DMS79 (cell line): ENCODE measurements around the gene ATAD3B.
"Not testable (repeated sequence)": the region's sequence is repeated elsewhere in the genome, so short reads cannot be mapped to it uniquely, and the experiment has no call there.

Experiments used
- DNase-seq: peaks from one replicate; lab custom pipeline; 2025; lab: John Stamatoyannopoulos, UW

Gene ATAD3B

DNA sequence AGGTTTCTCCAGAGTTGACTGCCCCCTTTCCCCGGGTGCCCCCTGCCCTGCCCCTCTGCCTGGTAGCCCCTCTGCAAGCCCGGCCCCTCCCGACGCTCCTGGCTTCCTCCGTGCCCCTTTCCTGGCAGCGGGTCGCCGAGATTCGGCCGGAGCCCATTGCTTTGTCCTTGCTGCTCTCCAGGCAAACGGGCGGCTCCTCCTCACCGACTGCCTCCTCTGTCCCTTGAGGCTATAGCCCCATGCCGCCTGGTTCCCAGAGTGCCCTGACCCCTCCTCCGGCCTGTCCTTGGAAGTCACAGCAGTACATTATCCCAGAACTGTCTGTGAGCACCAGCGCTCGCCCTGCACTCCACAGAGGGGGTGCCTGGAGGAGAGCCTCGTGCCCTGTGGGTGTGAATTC is 42.1 kb downstream of the ATAD3B start:
- DNase-seq, result not testable (repeated sequence)

DNA sequence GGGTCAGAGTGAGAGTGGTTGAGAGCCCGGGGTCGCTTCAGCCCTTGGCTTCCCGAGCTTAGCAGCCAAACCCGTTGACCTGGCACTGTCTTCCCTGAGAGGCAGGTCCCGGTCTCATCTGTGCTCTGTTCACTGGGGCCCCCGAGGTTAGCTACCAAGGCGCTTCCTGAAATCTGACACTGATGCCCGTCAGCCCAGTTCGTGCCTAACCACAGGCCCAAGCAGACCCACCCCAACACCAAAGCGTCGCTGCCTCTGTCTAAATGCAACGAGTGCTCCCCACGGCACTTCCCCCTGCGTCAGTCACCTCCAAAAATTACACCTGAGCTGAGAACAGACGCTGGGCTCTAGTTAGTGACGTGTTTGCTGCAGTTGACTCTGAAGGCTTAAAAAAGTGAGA is 42.8 kb downstream of the ATAD3B start:
- not testable (repeated sequence) for DNase-seq

DNA sequence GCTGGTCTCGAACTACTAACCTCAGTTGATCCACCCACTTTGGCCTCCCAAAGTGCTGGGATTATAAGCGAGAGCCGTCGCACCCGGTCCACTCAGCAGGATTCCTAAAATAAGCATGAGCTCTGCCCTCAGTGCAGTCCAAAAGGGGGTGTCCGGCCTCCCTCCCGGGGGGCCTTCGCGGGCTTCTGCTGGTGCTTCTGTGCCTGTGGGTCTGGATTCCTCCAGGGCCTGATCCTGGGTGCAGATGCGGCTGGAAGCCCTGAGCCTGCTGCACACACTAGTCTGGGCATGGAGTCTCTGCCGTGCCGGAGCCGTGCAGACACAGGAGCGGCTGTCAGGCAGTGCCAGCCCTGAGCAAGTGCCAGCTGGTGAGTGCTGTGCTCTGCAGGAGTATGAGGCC is 45.4 kb downstream of the ATAD3B start:
- not testable (repeated sequence) for DNase-seq

DNA sequence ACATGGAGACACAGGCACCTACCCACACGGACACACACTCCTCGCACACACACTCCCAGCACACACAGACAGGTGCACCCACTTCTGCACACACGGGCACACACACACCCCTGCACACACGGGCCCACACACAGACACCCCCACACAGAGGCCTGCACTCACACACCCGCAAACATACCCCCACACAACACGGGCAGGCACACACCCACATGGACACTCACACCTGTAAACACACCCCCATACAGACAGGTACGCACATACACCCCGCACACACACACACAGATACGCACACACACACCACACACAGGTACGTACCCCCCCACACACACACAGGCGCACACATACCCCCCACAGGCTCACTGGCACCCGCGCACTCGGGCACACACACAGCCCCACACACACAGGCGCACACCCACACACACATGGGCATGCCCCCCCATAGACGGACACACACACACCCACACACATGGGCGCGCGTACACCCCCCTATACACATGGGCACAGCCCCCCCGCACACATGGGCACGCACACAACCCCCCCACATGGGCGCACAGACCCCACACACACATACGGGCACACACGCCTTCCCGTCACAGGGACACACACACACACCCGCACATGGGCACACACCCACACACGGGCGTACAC is 46.5 kb downstream of the ATAD3B start:
- no peak for DNase-seq

DNA sequence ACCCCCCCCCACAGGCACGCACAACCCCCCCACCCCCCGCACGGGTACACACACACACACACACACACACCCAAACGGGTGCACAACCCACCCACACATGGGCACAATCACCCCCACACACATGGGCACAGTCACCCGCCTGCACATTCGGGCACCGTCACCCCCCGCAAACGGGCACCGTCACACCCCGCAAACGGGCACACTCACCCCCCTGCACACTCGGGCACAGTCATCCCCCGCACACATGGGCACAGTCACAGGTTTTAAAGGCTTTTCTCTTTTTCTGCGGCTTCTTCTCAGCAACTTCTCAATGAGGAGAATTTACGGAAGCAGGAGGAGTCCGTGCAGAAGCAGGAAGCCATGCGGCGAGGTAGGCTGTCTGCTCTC is 47.0 kb downstream of the ATAD3B start:
- not testable (repeated sequence) for DNase-seq

DNA sequence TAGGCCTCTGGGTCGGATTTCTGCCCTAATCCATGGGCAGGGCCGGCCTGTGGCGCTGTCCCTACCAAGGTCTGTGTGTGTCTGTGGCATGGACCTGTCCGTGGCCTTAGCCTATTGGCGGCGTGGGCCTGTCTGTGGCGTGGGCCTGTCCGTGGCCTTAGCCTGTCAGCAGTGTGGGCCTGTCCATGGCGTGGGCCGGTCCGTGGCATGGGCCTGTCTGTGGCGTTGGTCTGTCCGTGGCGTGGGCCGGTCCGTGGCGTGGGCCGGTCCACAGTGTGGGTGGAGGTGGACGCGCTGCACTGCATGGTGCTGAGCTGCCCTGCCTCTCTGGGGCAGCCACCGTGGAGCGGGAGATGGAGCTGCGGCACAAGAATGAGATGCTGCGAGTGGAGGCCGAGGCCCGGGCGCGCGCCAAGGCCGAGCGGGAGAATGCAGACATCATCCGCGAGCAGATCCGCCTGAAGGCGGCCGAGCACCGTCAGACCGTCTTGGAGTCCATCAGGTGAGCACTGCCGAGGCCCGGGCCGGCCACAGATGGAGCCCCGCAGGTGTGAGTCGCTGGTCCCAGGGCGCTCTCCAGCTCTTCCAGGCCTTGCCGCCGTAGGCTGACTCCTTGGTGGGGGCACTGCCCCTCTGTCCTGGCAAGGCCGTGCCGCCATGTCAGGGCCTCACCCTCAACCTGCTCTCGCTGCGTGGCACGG is 48.4 kb downstream of the ATAD3B start:
- DNase-seq, result not testable (repeated sequence)

DNA sequence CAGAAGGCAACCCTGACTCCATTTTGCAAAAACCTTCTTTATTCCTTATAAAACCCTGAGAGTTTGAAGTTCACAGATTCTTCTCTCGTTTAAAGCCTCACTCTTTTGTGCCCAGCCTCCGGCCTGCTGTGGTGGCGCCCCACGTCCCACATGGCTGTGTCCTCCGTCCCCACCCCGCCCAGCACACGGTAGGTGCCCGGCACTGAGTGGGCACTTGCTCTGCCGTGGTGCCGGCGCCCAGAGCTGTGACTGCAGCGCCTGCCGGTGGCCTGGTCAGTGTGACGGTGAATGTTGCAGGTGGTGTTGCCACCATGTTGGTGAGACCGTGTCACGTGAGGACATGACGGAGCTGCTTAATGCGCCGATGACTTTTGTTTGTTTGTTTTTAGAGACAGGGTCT is 49.8 kb downstream of the ATAD3B start:
- DNase-seq, result no peak

DNA sequence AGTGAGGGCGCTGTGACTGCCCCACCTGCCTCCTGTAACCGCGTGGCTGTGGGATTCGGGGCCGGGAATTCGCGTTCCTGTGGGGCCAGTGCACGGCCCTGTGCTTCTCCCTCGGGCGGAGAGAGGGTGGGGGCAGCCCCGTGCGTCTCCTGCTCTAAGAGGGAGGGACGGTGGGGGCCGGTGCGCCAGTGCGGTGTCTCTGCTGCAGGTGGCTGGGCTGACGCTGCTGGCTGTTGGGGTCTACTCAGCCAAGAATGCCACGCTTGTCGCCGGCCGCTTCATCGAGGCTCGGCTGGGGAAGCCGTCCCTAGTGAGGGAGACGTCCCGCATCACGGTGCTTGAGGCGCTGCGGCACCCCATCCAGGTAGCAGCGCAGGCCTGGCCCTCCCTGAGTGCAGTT is 51.0 kb downstream of the ATAD3B start:
- not testable (repeated sequence) for DNase-seq

DNA sequence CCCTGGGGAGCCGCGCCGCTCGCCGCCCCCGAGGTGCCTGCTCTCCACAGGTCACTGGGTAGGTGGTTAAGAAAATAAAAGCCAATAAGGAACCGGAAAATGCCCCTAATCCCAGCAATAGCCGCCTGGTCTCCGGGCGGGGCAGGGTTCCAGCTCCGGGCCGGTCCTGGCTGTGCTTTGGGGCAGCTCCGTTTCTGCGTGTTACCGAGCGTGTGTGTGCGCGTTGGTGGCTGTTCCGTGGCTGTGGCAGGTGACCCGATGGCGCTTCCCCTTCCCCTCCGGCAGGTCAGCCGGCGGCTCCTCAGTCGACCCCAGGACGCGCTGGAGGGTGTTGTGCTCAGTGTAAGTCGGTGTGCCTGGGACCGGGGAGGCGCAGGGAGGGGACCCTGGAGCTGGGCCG is 51.7 kb downstream of the ATAD3B start:
- DNase-seq, result not testable (repeated sequence)

DNA sequence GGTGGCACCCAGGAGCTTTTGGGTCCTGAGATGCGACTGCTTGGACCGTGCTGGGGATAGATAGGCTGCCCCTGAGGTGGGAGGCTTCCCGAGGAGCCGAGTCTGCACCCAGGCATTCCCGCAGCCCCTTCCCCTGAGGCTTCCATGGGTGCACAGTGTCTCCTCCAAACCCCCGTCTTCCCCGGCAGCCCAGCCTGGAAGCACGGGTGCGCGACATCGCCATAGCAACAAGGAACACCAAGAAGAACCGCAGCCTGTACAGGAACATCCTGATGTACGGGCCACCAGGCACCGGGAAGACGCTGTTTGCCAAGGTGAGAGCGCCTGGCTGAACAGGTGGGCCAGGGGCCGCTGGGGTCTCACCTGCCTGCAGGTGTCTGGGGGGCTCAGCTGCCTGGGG is 52.1 kb downstream of the ATAD3B start:
- DNase-seq, result not testable (repeated sequence)

DNA sequence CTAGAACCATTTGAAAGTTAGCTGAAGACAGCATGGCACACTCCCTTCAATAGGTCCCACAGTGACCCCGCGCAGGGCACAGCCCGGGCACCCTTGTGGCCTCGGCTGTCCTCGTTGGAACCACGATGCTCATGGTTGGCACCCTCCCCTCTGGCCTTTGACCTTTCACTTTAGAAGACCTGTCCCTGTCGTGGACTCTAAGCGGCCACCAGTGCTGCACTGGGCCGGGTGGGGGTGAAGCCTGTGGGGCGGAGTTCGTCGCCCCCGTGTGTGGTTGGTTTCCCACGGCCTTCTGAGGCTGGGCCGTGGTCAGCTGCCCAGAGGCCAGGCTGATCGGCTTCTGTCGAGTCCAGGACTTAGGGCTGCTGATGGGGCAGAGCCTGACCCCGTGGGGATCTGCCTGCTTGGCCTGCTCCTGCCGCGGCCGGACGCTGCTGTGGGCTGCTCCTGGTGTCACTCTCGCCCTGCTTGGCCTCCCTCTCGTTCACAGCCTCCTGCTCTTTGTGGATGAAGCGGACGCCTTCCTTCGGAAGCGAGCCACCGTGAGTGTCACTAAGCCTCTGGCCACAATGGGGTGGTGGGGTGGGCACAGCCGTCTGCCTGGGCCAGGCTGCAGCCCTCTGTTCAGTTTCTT is 53.3 kb downstream of the ATAD3B start:
- not testable (repeated sequence) for DNase-seq

DNA sequence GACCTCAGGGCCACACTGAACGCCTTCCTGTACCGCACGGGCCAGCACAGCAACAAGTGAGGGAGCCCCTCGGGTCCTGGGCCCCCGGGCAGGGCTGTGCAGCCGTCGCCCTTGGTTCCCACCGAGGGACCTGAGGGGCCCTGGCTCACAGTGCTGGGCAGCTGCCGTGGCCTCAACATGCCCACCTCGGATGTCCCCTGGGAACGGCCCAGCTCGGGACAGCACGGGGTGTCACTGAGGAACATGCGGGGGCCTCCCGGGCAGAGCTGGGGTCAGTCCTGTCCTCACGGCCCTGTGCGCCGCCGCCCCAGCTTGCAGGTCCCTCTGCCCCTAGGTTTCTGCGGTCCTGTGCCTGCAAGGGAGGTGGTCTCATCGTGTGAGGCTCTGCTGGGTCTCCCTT is 54.9 kb downstream of the ATAD3B start:
- DNase-seq, result not testable (repeated sequence)

DNA sequence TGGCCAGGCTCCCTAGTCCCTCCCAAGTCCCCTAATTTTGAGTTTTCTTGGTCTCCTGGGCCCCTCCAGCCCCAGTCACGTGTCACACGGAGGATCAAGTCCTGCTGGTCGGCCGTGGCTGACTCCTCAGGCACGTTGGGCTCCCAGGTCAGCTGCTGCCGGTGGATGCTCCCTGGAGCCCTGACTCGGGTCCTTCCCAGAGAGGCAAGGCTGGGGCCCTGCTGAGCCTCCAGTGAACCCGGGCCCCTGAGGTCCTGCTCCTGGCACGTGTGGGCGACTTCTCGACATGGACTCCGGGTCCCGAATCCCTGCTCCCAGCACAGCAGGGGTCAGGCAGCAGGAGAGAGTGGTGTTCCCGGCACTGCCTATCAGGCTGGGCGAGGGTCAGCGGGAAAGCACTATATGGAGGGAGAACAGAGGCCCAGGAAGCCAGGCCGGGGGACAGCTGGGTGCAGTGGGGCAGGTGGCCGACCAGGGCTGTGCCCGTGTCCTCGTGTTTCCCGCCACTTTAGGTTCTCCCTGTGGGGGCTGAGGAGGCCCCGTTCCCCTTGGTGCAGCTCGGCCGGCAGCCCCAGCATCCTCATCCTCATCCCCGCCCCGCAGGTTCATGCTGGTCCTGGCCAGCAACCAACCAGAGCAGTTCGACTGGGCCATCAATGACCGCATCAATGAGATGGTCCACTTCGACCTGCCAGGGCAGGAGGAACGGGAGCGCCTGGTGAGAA is 55.7 kb downstream of the ATAD3B start:
- no peak for DNase-seq

DNA sequence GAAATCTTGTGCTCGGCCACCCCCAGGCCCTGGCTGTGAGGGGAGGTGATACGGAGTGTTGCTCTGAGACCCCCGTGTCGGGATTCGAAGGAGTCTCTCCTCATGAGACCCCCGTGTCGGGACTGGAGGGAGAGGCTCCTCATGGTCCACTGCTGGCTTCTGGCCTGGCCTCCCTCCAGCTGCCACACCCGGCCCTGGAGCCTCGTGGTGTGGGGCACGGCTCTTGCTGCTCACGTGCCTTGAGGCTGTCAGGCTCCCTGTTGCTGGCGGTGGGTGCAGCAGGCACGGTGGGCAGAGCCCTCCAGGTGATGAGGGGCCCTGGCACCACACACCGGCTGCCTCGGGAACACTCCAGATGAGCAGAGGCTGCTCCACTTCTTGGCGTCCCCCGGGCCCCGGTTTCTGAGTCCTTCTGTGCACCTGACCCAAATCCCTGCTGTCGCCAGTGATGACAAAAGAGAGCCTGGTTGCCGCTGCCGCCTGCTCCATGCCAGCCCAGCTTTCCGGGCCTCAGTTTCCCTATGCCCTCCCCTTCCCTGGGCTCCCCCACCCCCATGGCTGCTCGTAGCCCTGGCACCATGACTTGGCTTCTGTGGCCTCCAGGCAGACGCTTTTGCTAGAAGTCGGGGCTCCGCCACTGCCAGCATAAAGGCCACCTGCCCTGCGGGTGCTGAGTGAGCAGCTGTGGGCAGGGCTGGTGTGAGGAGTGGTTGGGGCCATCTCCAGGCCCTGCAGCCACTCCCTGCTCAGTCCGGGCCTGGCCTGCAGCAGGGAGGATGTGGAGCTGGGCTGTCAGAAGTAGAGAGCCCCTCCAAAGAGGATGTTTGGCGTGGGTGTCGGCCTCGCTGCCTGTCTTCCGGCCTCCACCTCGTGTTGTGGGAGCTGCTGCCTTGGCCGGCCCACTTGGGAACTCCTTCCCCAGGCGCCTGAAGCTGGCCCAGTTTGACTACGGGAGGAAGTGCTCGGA is 57.0 kb downstream of the ATAD3B start:
- no peak for DNase-seq

DNA sequence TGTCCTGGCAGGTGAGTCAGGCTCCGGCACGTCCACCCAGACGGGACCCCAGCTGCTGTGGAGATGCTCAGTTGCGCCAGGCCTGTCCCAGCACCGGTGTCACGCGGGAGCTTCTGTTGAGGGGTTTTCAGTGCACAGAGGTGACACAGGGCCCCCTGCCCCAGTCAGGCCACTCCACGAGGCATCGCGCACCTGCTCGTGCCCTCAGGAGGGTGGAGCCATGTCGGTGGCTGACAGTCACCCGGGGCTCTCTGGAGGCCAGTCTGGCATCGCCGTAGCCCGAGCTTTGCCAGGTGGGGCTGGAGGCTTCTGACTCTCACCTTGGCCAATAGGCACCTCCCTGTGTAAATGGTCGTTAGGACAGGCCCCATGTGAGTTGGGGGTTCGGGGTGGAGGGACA is 57.8 kb downstream of the ATAD3B start:
- DNase-seq, result no peak

DNA sequence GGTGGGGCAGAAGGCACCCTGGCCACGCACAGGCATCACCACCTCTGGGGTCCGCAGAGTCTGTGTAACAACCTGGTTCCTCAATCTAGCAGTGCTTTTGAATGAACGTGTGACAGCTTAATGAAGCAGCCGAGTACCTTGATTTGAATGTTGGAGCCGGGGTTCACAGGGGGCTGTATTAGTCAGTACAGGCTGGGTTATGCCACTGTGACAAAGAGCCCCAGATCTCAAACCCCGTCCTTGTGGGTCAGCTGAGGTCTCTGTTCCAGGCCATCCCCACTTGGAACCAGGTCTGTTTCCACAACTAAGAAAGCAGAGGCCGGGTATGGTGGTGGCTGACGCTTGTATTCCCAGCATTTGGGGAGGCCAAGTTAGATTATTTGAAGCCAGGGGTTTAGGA is 58.4 kb downstream of the ATAD3B start:
- DNase-seq, result no peak

DNA sequence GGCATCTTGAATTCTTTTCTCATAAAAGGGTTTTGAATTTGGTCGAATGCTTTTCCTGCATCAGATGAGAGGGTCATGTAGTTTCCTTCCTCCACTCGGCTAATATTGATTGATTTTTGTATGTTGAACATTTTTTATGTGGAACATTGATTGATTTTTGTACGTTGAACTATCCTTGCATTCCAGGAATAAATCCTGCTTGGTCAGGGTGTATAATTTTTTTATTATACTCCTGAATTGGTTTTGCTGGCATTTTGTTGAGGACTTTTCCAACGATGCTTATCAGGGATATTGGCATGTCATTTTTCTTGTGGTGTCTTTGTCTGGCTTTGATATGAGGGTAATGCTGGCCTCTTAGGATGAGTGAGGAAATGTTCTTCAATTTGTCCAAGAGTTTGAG is 60.4 kb downstream of the ATAD3B start:
- DNase-seq, result no peak

DNA sequence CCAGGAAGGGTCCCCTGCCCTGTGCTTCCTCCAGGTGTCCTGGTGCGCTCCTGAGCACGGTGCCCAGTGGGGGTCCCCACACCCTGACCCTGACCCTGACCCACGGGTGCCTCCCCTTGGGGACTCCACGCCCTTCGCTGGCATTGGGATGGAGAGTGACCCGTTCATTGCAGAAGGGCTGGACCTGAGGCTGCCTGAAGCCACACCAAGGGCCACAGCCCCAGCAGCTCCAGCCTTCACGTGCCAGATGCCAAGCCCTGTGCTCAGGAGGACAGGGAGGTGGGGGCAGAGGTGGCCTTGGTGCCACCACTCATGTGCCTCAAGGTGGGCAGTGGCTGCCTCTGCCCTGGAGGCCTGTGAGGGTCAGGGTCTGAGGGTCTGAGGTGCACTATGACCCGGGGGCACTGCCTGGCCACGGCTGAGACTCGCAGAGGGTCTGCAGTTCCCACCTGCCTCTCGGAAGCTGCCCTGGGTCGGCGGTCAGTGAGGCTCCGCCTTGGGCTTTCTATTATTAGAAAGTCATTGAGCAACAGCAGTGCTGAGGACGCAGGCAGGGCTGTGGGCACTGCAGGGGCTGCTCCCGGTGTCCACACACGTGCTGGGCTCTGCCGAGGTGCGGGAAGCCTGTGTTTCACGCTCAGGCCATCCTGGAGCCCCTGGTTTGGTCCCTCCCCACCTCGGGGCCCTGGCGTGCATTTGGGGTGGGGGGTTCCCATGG is 61.8 kb downstream of the ATAD3B start:
- not testable (repeated sequence) for DNase-seq

DNA sequence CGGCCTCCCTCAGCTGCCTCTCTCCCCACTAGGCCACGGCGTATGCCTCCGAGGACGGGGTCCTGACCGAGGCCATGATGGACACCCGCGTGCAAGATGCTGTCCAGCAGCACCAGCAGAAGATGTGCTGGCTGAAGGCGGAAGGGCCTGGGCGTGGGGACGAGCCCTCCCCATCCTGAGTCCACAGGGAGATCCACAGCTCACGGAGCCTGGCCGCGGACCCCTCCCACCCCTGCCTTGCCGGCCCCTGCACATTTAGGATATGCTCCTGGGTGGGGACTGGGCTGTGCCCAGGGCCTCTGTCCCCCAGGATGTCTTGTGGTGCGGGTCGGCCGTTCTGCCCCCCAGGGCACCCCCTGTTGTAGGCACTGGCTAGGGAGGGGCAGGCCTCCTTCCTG is 62.3 kb downstream of the ATAD3B start:
- DNase-seq, result not testable (repeated sequence)

DNA sequence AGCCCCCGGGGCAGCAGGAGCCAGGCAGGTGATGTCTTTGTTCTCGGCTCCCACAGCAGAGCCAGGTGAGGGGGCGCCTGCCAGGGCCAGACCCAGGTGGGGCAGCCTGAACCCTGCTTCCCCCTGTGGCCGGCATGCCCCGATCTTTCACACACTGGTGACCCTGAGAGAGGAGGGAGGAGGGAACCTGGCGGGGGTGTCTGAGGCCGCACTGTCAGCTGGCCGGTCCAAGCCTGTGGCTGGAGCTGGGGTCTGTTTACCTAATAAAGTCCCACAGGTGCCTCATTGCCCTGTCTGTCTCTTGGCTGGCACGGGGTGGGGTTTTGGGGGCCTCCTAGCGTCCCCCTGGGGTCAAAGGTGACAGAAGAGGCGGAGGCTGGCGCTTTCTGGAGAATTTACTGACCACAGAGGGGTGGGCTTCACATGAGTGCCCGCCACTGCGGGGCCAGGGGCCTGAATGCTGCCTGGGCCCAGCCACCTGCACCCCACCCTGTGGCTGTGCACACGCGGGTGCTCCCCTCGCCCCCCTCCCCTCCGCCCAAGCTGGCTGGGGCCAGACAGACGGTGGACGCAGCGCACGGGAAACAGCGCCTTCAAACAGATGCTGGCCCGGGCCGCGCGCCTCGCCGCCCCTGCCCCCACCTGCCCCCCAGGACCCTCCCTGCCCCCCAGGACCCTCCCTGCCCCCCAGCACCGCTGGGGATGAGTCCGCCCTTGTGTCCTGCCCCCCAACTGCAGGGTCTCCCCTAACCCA is 63.0 kb downstream of the ATAD3B start:
- no peak for DNase-seq
